Endodermal cell (in vitro differentiated cells): Measurements from ENCODE around the gene SMIM10L2A. TPM values are rescaled to one million over a fixed set of nuclear protein-coding genes. Genes with fewer than 3 reads are reported as not detected.
A peak's percentile ranks its signal among the peaks of the same experiment; 100 is the strongest.

Experiments
- DNase-seq: peaks from one replicate; pipeline ENCODE4 v3.0.0-alpha.2; 2017
- H3K27ac ChIP-seq: 2 replicates; pipeline ENCODE4 v1.5.1; 2013; ENCODE audit warnings: mild to moderate bottlenecking, low read depth, low read length, moderate library complexity
- H3K27me3 ChIP-seq: 2 replicates; pipeline ENCODE4 v1.6.1; 2013; ENCODE audit warnings: mild to moderate bottlenecking, low read length, moderate library complexity; ENCODE audit not compliant: insufficient read depth, control insufficient read depth, poor library complexity, severe bottlenecking
- H3K36me3 ChIP-seq: 2 replicates; pipeline ENCODE4 v1.7.0; 2013; ENCODE audit warnings: mild to moderate bottlenecking, low read length, moderate library complexity; ENCODE audit not compliant: control insufficient read depth, insufficient read depth
- H3K4me1 ChIP-seq: one replicate; pipeline ENCODE4 v1.7.0; 2013; ENCODE audit warnings: low read length; ENCODE audit not compliant: control insufficient read depth, insufficient read depth
- H3K4me3 ChIP-seq: 2 replicates; pipeline ENCODE4 v1.5.1; 2013; ENCODE audit warnings: mild to moderate bottlenecking, low read length, moderate library complexity
- H3K9ac ChIP-seq: 2 replicates; pipeline ENCODE4 v1.6.1; 2013; ENCODE audit warnings: mild to moderate bottlenecking, low read length, moderate library complexity; ENCODE audit not compliant: poor library complexity, severe bottlenecking; ENCODE audit errors: extremely low read depth
- H3K9me3 ChIP-seq: 2 replicates; pipeline ENCODE4 v1.6.1; 2013; ENCODE audit warnings: mild to moderate bottlenecking, low read length, moderate library complexity; ENCODE audit not compliant: control insufficient read depth
- H3K27ac Mint-ChIP-seq: 2 replicates; pipeline ENCODE4 v1.8.0; 2020; ENCODE audit warnings: mixed read lengths
- H3K27me3 Mint-ChIP-seq: 2 replicates; pipeline ENCODE4 v1.8.0; 2021; ENCODE audit warnings: mild to moderate bottlenecking, mixed read lengths; ENCODE audit not compliant: insufficient read depth
- H3K36me3 Mint-ChIP-seq: 2 replicates; pipeline ENCODE4 v1.8.0; 2020; ENCODE audit warnings: low read depth, mixed read lengths
- H3K4me1 Mint-ChIP-seq: 2 replicates; pipeline ENCODE4 v1.8.0; 2020; ENCODE audit warnings: mixed read lengths
- H3K4me3 Mint-ChIP-seq: 2 replicates; pipeline ENCODE4 v1.8.0; 2020; ENCODE audit warnings: mild to moderate bottlenecking, moderate library complexity, mixed read lengths
- H3K9me3 Mint-ChIP-seq: 2 replicates; pipeline ENCODE4 v1.8.0; 2020; ENCODE audit warnings: mild to moderate bottlenecking, mixed read lengths
- CTCF ChIP-seq: fragments of 200-600 bp; sonication (generic); conservative IDR thresholded peaks from 2 replicates; pipeline ENCODE4 v1.5.0; 2021; ENCODE audit warnings: antibody characterized with exemption, mild to moderate bottlenecking
- WGBS, 2 experiments: methylation state at CpG; one replicate each; pipeline versions ENCODE4 v1.1.5 to v1.1.7; 2013; ENCODE audit warnings: missing lambda C conversion rate in 2 of 2, mixed read lengths in 1 of 2; ENCODE audit not compliant: insufficient coverage in 1 of 2, insufficient read length in 1 of 2; 5-methylcytosine and 5-hydroxymethylcytosine counted together
- total RNA-seq, 2 donors: library from RNA; stranded (reverse); fragmentation: NEBNext Ultra II Directional in 1 of 2; extraction: Animal tissue kit (Norgen Biotek cat#: 25700) in 1 of 2; gene quantifications; 2 replicates in 1 of 2; 3 replicates in 1 of 2; pipeline ENCODE4 v1.2.1, GENCODE V29; 2021

SMIM10L2A gene
- total RNA-seq, 2 donors from 2014 or later: 3.8 to 6.1 TPM

- peaks cover 2% of the 10 kb centered on the region for H3K27me3 Mint-ChIP-seq
- DNase-seq: no peak
- peaks cover 42% of the 10 kb centered on the region for H3K9me3 Mint-ChIP-seq
- no CpG with 5 or more reads among the region's 1 CpG for WGBS, 2 experiments
- no peaks in the 10 kb centered on the region for H3K4me1 ChIP-seq
- H3K9me3 ChIP-seq: no peaks in the 10 kb centered on the region
- no peak overlapping the region for H3K9ac ChIP-seq
- H3K4me3 Mint-ChIP-seq: no peak overlapping the region
- no peak overlapping the region for H3K27ac Mint-ChIP-seq
- no peaks in the 10 kb centered on the region for H3K36me3 ChIP-seq
- H3K36me3 Mint-ChIP-seq: no peaks in the 10 kb centered on the region
- no peaks in the 10 kb centered on the region for H3K27me3 ChIP-seq
- no peak overlapping the region for H3K27ac ChIP-seq
- peak overlapping the region; percentile 43 for H3K4me3 ChIP-seq
- no peak for TF ChIP-seq CTCF
- H3K4me1 Mint-ChIP-seq: peaks cover 26% of the 10 kb centered on the region
These were observed 12.9 kb upstream of the SMIM10L2A start for GRCh38 chrX:135408794-135409193.

GRCh38 chrX:135410861-135411627 lies 10.7 kb upstream of the SMIM10L2A start:
- WGBS, 2 experiments: 86 to 92% methylated on average over 1 to 2 of the region's 2 CpGs

GRCh38 chrX:135411893-135412292 lies 9.9 kb upstream of the SMIM10L2A start:
- Histone ChIP-seq H3K9ac (no peak overlapping the region), H3K4me3 (no peak overlapping the region), H3K27me3 (no peaks in the 10 kb centered on the region), H3K36me3 (no peaks in the 10 kb centered on the region), H3K9me3 (no peaks in the 10 kb centered on the region), H3K4me1 (no peaks in the 10 kb centered on the region), H3K27ac (no peak overlapping the region)
- Mint-ChIP-seq H3K27ac (no peak overlapping the region), H3K9me3 (peaks cover 51% of the 10 kb centered on the region), H3K4me1 (peaks cover 23% of the 10 kb centered on the region), H3K27me3 (no peaks in the 10 kb centered on the region), H3K36me3 (no peaks in the 10 kb centered on the region), H3K4me3 (no peak overlapping the region)
- WGBS, 2 experiments: 93% methylated on average over 3 of the region's 3 CpGs; no CpG with 5 or more reads in 1 of the 2 experiments
- DNase-seq: no peak
- no peak for TF ChIP-seq CTCF

More at GRCh38 chrX:135410861-135411627, 10.7 kb upstream of the SMIM10L2A start:
- no peak for TF ChIP-seq CTCF
- no peak overlapping the region for H3K9ac ChIP-seq
- no peak for DNase-seq
- peaks cover 26% of the 10 kb centered on the region for H3K4me1 Mint-ChIP-seq
- no peaks in the 10 kb centered on the region for H3K27me3 ChIP-seq
- H3K36me3 ChIP-seq: no peaks in the 10 kb centered on the region
- no peaks in the 10 kb centered on the region for H3K36me3 Mint-ChIP-seq
- peaks cover 46% of the 10 kb centered on the region for H3K9me3 Mint-ChIP-seq
- no peaks in the 10 kb centered on the region for H3K27me3 Mint-ChIP-seq
- no peaks in the 10 kb centered on the region for H3K9me3 ChIP-seq
- H3K4me3 Mint-ChIP-seq: no peak overlapping the region
- H3K27ac ChIP-seq: no peak overlapping the region
- no peaks in the 10 kb centered on the region for H3K4me1 ChIP-seq
- H3K4me3 ChIP-seq: no peak overlapping the region
- H3K27ac Mint-ChIP-seq: no peak overlapping the region
